Measurements from ENCODE around the gene LYPD4. TPM values are rescaled to one million over a fixed set of nuclear protein-coding genes. Genes with fewer than 3 reads are reported as not detected.

LYPD4 gene
- total and polyA plus RNA-seq, 2 donors (not counting 1 experiment from before 2014, with no cell fraction given), result not detected

DNA sequence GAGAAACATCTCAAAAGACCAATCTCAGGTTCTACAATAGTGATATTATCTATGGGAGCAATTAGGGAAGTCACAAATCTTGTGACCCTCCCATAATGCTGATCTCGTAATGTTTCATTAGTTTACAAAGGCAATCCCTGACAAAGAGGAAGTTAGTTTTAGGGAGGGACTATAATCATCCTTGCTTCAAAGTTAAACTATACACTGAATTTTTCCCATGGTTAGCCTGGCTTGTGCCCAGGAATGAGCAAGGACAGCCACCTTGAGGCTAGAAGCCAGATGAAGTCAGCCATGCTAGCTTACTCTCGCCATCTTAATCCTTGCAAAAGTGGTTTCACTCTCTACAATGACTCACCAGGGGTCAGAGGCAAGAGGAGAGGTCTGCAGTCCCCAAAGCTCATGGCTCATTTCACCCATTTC, 42.7 kb downstream of the LYPD4 start:
- Histone ChIP-seq H3K27ac (ENCODE audit: insufficient read depth, low read length) (no peak overlapping the region), H3K9me3 (ENCODE audit: control insufficient read depth, insufficient read depth, low read depth, low read length) (no peaks in the 10 kb centered on the region), H4K20me1 (ENCODE audit: control insufficient read depth, extremely low read depth, insufficient read depth, low read length) (no peaks in the 10 kb centered on the region), H3K79me2 (ENCODE audit: control insufficient read depth, insufficient read depth, low read length) (no peaks in the 10 kb centered on the region), H3K9ac (ENCODE audit: insufficient read depth, low read length) (no peak overlapping the region), H3K4me1 (ENCODE audit: control insufficient read depth, extremely low read depth, insufficient read depth, low read length) (no peaks in the 10 kb centered on the region), H3K4me3 (replicated peaks in 1 of 4; ENCODE audit: control extremely low read depth in 1 of 4, insufficient read depth in 1 of 4, low read depth in 3 of 4, low read length in 4 of 4) (no peak overlapping the region), H3K4me2 (ENCODE audit: extremely low read depth, insufficient read depth, low read length) (no peak overlapping the region), H3K36me3 (ENCODE audit: control insufficient read depth, insufficient read depth, low read length) (no peaks in the 10 kb centered on the region), H2AFZ (ENCODE audit: low read length) (no peak overlapping the region), H3K27me3 (ENCODE audit: control insufficient read depth, insufficient read depth, low read length) (no peaks in the 10 kb centered on the region)
- no peak for DNase-seq (ENCODE audit: low read depth in 2 of 2)
- TF ChIP-seq, protein P1, sequence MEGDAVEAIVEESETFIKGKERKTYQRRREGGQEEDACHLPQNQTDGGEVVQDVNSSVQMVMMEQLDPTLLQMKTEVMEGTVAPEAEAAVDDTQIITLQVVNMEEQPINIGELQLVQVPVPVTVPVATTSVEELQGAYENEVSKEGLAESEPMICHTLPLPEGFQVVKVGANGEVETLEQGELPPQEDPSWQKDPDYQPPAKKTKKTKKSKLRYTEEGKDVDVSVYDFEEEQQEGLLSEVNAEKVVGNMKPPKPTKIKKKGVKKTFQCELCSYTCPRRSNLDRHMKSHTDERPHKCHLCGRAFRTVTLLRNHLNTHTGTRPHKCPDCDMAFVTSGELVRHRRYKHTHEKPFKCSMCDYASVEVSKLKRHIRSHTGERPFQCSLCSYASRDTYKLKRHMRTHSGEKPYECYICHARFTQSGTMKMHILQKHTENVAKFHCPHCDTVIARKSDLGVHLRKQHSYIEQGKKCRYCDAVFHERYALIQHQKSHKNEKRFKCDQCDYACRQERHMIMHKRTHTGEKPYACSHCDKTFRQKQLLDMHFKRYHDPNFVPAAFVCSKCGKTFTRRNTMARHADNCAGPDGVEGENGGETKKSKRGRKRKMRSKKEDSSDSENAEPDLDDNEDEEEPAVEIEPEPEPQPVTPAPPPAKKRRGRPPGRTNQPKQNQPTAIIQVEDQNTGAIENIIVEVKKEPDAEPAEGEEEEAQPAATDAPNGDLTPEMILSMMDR (conservative IDR thresholded peaks at IDR 0.05 in 1 of 2, IDR thresholded peaks at IDR 0.05 in 1 of 2; ENCODE audit: low read depth in 1 of 2, low read length in 2 of 2), result no peak
- TF ChIP-seq EZH2 (IDR thresholded peaks at IDR 0.05; ENCODE audit: low read length, missing control alignments), result no peak

DNA sequence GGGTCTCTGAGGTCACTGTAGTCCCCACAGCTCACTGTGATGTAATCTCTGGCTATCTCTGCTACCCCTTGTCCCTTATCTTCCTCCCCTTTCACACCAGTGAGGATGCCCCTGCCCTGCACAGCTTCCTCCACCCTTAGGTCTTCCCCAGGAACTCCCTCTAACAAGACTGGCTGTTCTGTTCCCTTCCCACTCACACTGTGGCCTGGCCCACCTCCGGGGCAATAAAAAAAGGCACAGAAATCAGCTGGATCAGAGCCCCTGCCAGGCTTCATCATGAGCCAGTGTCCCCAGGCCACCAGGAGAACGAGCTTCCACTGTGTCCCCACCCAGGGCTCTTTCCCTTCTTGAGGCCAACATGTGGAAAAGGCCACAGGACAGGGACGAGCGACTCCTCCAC, 43.5 kb downstream of the LYPD4 start:
- Histone ChIP-seq H3K4me2 (ENCODE audit: extremely low read depth, insufficient read depth, low read length) (no peak overlapping the region), H2AFZ (ENCODE audit: low read length) (no peak overlapping the region), H3K9me3 (ENCODE audit: control insufficient read depth, insufficient read depth, low read depth, low read length) (no peaks in the 10 kb centered on the region), H3K9ac (ENCODE audit: insufficient read depth, low read length) (no peak overlapping the region), H3K27ac (ENCODE audit: insufficient read depth, low read length) (no peak overlapping the region), H3K4me1 (ENCODE audit: control insufficient read depth, extremely low read depth, insufficient read depth, low read length) (no peaks in the 10 kb centered on the region), H3K79me2 (ENCODE audit: control insufficient read depth, insufficient read depth, low read length) (no peaks in the 10 kb centered on the region), H3K36me3 (ENCODE audit: control insufficient read depth, insufficient read depth, low read length) (no peaks in the 10 kb centered on the region), H3K27me3 (ENCODE audit: control insufficient read depth, insufficient read depth, low read length) (no peaks in the 10 kb centered on the region), H3K4me3 (replicated peaks in 1 of 4; ENCODE audit: control extremely low read depth in 1 of 4, insufficient read depth in 1 of 4, low read depth in 3 of 4, low read length in 4 of 4) (no peak overlapping the region), H4K20me1 (ENCODE audit: control insufficient read depth, extremely low read depth, insufficient read depth, low read length) (no peaks in the 10 kb centered on the region)
- TF ChIP-seq EZH2 (IDR thresholded peaks at IDR 0.05; ENCODE audit: low read length, missing control alignments), result no peak
- TF ChIP-seq, protein P1 (conservative IDR thresholded peaks at IDR 0.05 in 1 of 2, IDR thresholded peaks at IDR 0.05 in 1 of 2; ENCODE audit: low read depth in 1 of 2, low read length in 2 of 2), result no peak
- DNase-seq (ENCODE audit: low read depth in 2 of 2), result no peak

DNA sequence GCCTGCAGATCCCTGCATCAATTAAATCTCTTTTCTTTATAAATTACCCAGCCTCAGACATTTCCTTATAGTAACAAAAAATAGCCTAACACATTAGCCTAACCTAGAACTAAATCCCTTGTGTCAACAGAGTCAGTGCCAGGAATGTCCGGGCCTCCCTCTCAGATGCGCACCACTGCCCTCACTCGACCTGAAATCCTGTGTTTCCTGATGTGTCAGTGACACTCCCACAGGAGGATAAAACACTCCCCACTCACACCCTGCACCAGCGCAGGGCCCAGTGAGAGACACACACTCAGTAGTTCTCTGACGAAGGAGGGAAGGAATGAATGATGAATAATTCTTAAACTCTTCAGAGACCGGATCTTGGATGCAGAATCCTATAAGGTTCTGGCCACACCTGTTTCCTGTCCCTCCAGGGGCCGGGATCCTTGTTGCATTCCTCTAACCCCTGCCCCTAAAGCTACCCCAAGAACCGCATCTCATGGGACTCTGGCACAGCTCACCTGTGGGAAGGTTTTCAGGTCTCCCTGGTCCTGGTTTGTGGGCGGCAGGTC, 45.0 kb downstream of the LYPD4 start:
- no peaks in the 10 kb centered on the region for H4K20me1 ChIP-seq (ENCODE audit: control insufficient read depth, extremely low read depth, insufficient read depth, low read length)
- H3K36me3 ChIP-seq (ENCODE audit: control insufficient read depth, insufficient read depth, low read length), result no peaks in the 10 kb centered on the region
- no peak overlapping the region for H3K4me3 ChIP-seq (replicated peaks in 1 of 4; ENCODE audit: control extremely low read depth in 1 of 4, insufficient read depth in 1 of 4, low read depth in 3 of 4, low read length in 4 of 4)
- H3K27ac ChIP-seq (ENCODE audit: insufficient read depth, low read length), result no peak overlapping the region
- no peak overlapping the region for H3K4me2 ChIP-seq (ENCODE audit: extremely low read depth, insufficient read depth, low read length)
- H3K27me3 ChIP-seq (ENCODE audit: control insufficient read depth, insufficient read depth, low read length), result no peaks in the 10 kb centered on the region
- H3K4me1 ChIP-seq (ENCODE audit: control insufficient read depth, extremely low read depth, insufficient read depth, low read length), result no peaks in the 10 kb centered on the region
- H3K9ac ChIP-seq (ENCODE audit: insufficient read depth, low read length), result no peak overlapping the region
- no peak overlapping the region for H2AFZ ChIP-seq (ENCODE audit: low read length)
- no peak for DNase-seq (ENCODE audit: low read depth in 2 of 2)
- H3K9me3 ChIP-seq (ENCODE audit: control insufficient read depth, insufficient read depth, low read depth, low read length), result no peaks in the 10 kb centered on the region
- no peaks in the 10 kb centered on the region for H3K79me2 ChIP-seq (ENCODE audit: control insufficient read depth, insufficient read depth, low read length)
- TF ChIP-seq, protein P1 (conservative IDR thresholded peaks at IDR 0.05 in 1 of 2, IDR thresholded peaks at IDR 0.05 in 1 of 2; ENCODE audit: low read depth in 1 of 2, low read length in 2 of 2), result no peak
- TF ChIP-seq EZH2 (IDR thresholded peaks at IDR 0.05; ENCODE audit: low read length, missing control alignments), result no peak

Data from fibroblast of lung (primary cell).